HepG2 (cell line): ENCODE results near the gene RHBDL3. TPM values are rescaled to one million over a fixed set of nuclear protein-coding genes. Genes with fewer than 3 reads are reported as not detected.
A peak's percentile ranks its signal among the peaks of the same experiment; 100 is the strongest.

Experiments used
- ATF7 ChIP-seq, 2 experiments: fragments of 450-650 bp in 1 of 2; sonication (generic) in 1 of 2; formaldehyde crosslinking in 1 of 2; IDR thresholded peaks; 2 replicates each; pipeline versions ENCODE4 v1.4.0 to v1.6.1; 2016 to 2020; ENCODE audit warnings: antibody characterized with exemption in 1 of 2, mild to moderate bottlenecking in 1 of 2, missing genetic modification reagents in 1 of 2
- HOXA3 ChIP-seq: sonication (generic); formaldehyde crosslinking; IDR thresholded peaks from 2 replicates; pipeline ENCODE4 v1.5.0; 2020; ENCODE audit warnings: missing genetic modification reagents
- RAD21 ChIP-seq: fragments of 450-650 bp; formaldehyde crosslinking; IDR thresholded peaks from 2 replicates; pipeline ENCODE4 v1.5.0; 2020; ENCODE audit warnings: mild to moderate bottlenecking
- RFXANK ChIP-seq: IDR thresholded peaks from 2 replicates; pipeline ENCODE4 v1.6.1; 2016
- XRCC5 ChIP-seq: fragments of 200-400 bp; formaldehyde crosslinking; optimal IDR thresholded peaks from 2 replicates; pipeline ENCODE3; 2017; ENCODE audit warnings: mild to moderate bottlenecking, low read length
- polyA plus RNA-seq, 8 experiments: library from polyadenylated mRNA; depleted of rRNA in 3 of 8; stranded (reverse) in 7 of 8; unstranded in 1 of 8; fragments of >200 nt; fragmentation: Illumina TruSeq in 4 of 8; extraction: Trizol in 4 of 8; gene quantifications; 2 replicates each; pipeline versions ENCODE4 v1.2.1 to v1.2.3, GENCODE V29; 2011 to 2016; ENCODE audit warnings: low read depth in 4 of 8, missing spikeins in 1 of 8, mixed read lengths in 1 of 8; ENCODE audit not compliant: insufficient read depth in 1 of 8
- total RNA-seq, 5 experiments: library from RNA; depleted of rRNA; stranded (reverse); fragments of >200 nt; fragmentation: Illumina TruSeq; extraction: Trizol; gene quantifications; 2 replicates each; pipeline ENCODE4 v1.2.3, GENCODE V29; 2016; ENCODE audit warnings: low read depth in 1 of 5
- TF ChIP-seq, protein P1 (sequence below): sonication (generic); formaldehyde crosslinking; IDR thresholded peaks from 2 replicates; pipeline ENCODE4 v1.4.0; 2020; ENCODE audit warnings: mild to moderate bottlenecking, missing genetic modification reagents
- TF ChIP-seq, protein P2 (sequence below): sonication (generic); formaldehyde crosslinking; IDR thresholded peaks from 2 replicates; pipeline ENCODE4 v1.4.0; 2020; ENCODE audit warnings: missing genetic modification reagents, mild to moderate bottlenecking, borderline replicate concordance
- TF ChIP-seq, protein P3 (sequence below): sonication (generic); formaldehyde crosslinking; IDR thresholded peaks from 2 replicates; pipeline ENCODE4 v1.5.0; 2020; ENCODE audit warnings: mild to moderate bottlenecking, missing genetic modification reagents, moderate library complexity
- TF ChIP-seq, protein P4 (sequence below): sonication (generic); formaldehyde crosslinking; IDR thresholded peaks from 2 replicates; pipeline ENCODE4 v1.4.0; 2020; ENCODE audit warnings: missing genetic modification reagents, borderline replicate concordance
- TF ChIP-seq, protein P5 (sequence below): sonication (generic); formaldehyde crosslinking; IDR thresholded peaks from 2 replicates; pipeline ENCODE4 v1.4.0; 2020; ENCODE audit warnings: mild to moderate bottlenecking, missing genetic modification reagents
- TF ChIP-seq, protein P6 (sequence below): sonication (generic); formaldehyde crosslinking; IDR thresholded peaks from 2 replicates; pipeline ENCODE4 v1.4.0; 2020; ENCODE audit warnings: missing genetic modification reagents
- TF ChIP-seq, protein P7 (sequence below): conservative IDR thresholded peaks from 2 replicates; pipeline ENCODE4 v1.6.1; 2018; ENCODE audit warnings: missing genetic modification reagents
- TF ChIP-seq, protein P8 (sequence below): sonication (generic); formaldehyde crosslinking; IDR thresholded peaks from 2 replicates; pipeline ENCODE4 v1.4.0; 2020; ENCODE audit warnings: low read depth, mild to moderate bottlenecking, missing genetic modification reagents
- TF ChIP-seq, protein P9 (sequence below): sonication (generic); formaldehyde crosslinking; IDR thresholded peaks from 2 replicates; pipeline ENCODE4 v1.8.1; 2023; ENCODE audit warnings: mild to moderate bottlenecking, missing genetic modification reagents, borderline replicate concordance

RHBDL3 gene
- total and polyA plus RNA-seq, 2 of the 13 experiments (the other 11 are each of a cell fraction or from before 2014, with no cell fraction given) = 0.09 TPM; not detected in 1

DNA sequence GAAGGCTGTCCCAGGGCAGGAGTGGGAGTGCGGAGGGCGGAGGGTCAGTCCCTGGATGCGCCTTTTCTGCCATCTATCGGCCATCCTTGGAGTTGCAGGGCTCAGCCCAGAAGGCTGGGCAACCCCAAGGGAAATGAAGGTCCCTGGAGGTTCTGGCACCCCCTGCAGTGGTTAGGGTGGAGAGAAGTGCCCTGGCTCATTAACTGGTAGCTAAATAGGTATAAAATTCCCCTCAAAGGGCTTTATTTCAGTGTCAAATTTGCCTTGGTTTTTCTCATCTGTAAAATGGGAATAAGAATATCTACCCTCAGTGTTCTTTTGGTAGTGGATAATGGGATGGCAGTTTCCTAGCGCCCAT lies 53.9 kb downstream of the RHBDL3 start (continued):
- TF ChIP-seq, protein P1, sequence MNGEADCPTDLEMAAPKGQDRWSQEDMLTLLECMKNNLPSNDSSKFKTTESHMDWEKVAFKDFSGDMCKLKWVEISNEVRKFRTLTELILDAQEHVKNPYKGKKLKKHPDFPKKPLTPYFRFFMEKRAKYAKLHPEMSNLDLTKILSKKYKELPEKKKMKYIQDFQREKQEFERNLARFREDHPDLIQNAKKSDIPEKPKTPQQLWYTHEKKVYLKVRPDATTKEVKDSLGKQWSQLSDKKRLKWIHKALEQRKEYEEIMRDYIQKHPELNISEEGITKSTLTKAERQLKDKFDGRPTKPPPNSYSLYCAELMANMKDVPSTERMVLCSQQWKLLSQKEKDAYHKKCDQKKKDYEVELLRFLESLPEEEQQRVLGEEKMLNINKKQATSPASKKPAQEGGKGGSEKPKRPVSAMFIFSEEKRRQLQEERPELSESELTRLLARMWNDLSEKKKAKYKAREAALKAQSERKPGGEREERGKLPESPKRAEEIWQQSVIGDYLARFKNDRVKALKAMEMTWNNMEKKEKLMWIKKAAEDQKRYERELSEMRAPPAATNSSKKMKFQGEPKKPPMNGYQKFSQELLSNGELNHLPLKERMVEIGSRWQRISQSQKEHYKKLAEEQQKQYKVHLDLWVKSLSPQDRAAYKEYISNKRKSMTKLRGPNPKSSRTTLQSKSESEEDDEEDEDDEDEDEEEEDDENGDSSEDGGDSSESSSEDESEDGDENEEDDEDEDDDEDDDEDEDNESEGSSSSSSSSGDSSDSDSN (CRISPR knock-in tag) = no peak
- TF ChIP-seq, protein P2, sequence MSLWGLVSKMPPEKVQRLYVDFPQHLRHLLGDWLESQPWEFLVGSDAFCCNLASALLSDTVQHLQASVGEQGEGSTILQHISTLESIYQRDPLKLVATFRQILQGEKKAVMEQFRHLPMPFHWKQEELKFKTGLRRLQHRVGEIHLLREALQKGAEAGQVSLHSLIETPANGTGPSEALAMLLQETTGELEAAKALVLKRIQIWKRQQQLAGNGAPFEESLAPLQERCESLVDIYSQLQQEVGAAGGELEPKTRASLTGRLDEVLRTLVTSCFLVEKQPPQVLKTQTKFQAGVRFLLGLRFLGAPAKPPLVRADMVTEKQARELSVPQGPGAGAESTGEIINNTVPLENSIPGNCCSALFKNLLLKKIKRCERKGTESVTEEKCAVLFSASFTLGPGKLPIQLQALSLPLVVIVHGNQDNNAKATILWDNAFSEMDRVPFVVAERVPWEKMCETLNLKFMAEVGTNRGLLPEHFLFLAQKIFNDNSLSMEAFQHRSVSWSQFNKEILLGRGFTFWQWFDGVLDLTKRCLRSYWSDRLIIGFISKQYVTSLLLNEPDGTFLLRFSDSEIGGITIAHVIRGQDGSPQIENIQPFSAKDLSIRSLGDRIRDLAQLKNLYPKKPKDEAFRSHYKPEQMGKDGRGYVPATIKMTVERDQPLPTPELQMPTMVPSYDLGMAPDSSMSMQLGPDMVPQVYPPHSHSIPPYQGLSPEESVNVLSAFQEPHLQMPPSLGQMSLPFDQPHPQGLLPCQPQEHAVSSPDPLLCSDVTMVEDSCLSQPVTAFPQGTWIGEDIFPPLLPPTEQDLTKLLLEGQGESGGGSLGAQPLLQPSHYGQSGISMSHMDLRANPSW (CRISPR knock-in tag) = no peak
- TF ChIP-seq, protein P3, sequence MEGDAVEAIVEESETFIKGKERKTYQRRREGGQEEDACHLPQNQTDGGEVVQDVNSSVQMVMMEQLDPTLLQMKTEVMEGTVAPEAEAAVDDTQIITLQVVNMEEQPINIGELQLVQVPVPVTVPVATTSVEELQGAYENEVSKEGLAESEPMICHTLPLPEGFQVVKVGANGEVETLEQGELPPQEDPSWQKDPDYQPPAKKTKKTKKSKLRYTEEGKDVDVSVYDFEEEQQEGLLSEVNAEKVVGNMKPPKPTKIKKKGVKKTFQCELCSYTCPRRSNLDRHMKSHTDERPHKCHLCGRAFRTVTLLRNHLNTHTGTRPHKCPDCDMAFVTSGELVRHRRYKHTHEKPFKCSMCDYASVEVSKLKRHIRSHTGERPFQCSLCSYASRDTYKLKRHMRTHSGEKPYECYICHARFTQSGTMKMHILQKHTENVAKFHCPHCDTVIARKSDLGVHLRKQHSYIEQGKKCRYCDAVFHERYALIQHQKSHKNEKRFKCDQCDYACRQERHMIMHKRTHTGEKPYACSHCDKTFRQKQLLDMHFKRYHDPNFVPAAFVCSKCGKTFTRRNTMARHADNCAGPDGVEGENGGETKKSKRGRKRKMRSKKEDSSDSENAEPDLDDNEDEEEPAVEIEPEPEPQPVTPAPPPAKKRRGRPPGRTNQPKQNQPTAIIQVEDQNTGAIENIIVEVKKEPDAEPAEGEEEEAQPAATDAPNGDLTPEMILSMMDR (CRISPR knock-in tag) = peak; percentile 94
- TF ChIP-seq, protein P4, sequence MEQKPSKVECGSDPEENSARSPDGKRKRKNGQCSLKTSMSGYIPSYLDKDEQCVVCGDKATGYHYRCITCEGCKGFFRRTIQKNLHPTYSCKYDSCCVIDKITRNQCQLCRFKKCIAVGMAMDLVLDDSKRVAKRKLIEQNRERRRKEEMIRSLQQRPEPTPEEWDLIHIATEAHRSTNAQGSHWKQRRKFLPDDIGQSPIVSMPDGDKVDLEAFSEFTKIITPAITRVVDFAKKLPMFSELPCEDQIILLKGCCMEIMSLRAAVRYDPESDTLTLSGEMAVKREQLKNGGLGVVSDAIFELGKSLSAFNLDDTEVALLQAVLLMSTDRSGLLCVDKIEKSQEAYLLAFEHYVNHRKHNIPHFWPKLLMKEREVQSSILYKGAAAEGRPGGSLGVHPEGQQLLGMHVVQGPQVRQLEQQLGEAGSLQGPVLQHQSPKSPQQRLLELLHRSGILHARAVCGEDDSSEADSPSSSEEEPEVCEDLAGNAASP (CRISPR knock-in tag) = 0 out of 2 replicates have a peak, but pooled peaks have one; percentile 41
- TF ChIP-seq, protein P5, sequence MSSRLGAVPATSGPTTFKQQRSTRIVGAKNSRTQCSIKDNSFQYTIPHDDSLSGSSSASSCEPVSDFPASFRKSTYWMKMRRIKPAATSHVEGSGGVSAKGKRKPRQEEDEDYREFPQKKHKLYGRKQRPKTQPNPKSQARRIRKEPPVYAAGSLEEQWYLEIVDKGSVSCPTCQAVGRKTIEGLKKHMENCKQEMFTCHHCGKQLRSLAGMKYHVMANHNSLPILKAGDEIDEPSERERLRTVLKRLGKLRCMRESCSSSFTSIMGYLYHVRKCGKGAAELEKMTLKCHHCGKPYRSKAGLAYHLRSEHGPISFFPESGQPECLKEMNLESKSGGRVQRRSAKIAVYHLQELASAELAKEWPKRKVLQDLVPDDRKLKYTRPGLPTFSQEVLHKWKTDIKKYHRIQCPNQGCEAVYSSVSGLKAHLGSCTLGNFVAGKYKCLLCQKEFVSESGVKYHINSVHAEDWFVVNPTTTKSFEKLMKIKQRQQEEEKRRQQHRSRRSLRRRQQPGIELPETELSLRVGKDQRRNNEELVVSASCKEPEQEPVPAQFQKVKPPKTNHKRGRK (CRISPR knock-in tag) = no peak
- TF ChIP-seq ATF7 (IDR thresholded peaks at IDR 0.05) (no peak), ATF7 (CRISPR knock-in tag; IDR thresholded peaks at IDR 0.05) (no peak), RFXANK (CRISPR knock-in tag) (no peak), HOXA3 (CRISPR knock-in tag) (no peak), XRCC5 (peak; percentile 67), RAD21 (peak; percentile 94)
- TF ChIP-seq, protein P6, sequence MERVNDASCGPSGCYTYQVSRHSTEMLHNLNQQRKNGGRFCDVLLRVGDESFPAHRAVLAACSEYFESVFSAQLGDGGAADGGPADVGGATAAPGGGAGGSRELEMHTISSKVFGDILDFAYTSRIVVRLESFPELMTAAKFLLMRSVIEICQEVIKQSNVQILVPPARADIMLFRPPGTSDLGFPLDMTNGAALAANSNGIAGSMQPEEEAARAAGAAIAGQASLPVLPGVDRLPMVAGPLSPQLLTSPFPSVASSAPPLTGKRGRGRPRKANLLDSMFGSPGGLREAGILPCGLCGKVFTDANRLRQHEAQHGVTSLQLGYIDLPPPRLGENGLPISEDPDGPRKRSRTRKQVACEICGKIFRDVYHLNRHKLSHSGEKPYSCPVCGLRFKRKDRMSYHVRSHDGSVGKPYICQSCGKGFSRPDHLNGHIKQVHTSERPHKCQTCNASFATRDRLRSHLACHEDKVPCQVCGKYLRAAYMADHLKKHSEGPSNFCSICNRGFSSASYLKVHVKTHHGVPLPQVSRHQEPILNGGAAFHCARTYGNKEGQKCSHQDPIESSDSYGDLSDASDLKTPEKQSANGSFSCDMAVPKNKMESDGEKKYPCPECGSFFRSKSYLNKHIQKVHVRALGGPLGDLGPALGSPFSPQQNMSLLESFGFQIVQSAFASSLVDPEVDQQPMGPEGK (CRISPR knock-in tag) = peak; percentile 54; the same call in 1 of the 2 replicates
- TF ChIP-seq, protein P7, sequence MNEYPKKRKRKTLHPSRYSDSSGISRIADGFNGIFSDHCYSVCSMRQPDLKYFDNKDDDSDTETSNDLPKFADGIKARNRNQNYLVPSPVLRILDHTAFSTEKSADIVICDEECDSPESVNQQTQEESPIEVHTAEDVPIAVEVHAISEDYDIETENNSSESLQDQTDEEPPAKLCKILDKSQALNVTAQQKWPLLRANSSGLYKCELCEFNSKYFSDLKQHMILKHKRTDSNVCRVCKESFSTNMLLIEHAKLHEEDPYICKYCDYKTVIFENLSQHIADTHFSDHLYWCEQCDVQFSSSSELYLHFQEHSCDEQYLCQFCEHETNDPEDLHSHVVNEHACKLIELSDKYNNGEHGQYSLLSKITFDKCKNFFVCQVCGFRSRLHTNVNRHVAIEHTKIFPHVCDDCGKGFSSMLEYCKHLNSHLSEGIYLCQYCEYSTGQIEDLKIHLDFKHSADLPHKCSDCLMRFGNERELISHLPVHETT = no peak
- TF ChIP-seq, protein P8, sequence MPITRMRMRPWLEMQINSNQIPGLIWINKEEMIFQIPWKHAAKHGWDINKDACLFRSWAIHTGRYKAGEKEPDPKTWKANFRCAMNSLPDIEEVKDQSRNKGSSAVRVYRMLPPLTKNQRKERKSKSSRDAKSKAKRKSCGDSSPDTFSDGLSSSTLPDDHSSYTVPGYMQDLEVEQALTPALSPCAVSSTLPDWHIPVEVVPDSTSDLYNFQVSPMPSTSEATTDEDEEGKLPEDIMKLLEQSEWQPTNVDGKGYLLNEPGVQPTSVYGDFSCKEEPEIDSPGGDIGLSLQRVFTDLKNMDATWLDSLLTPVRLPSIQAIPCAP (CRISPR knock-in tag) = no peak
- TF ChIP-seq, protein P9, sequence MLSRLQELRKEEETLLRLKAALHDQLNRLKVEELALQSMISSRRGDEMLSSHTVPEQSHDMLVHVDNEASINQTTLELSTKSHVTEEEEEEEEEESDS (CRISPR knock-in tag) = no peak
